Forelimb muscle (tissue), 1 donor: ENCODE results near the gene AKR1B15. TPM values are rescaled to one million over a fixed set of nuclear protein-coding genes. Genes with fewer than 3 reads are reported as not detected.

Source experiments
- DNase-seq: peaks from one replicate; pipeline ENCODE4 v3.0.0-alpha.2; 2013; ENCODE audit warnings: low read depth
- polyA plus RNA-seq: library from polyadenylated mRNA; unstranded; fragments of 120-200 nt; gene quantifications from one replicate; pipeline ENCODE4 v1.2.1, GENCODE V29; 2013; ENCODE audit not compliant: insufficient read length

AKR1B15 gene
- polyA plus RNA-seq, 1 donor, result 0.42 TPM

DNA sequence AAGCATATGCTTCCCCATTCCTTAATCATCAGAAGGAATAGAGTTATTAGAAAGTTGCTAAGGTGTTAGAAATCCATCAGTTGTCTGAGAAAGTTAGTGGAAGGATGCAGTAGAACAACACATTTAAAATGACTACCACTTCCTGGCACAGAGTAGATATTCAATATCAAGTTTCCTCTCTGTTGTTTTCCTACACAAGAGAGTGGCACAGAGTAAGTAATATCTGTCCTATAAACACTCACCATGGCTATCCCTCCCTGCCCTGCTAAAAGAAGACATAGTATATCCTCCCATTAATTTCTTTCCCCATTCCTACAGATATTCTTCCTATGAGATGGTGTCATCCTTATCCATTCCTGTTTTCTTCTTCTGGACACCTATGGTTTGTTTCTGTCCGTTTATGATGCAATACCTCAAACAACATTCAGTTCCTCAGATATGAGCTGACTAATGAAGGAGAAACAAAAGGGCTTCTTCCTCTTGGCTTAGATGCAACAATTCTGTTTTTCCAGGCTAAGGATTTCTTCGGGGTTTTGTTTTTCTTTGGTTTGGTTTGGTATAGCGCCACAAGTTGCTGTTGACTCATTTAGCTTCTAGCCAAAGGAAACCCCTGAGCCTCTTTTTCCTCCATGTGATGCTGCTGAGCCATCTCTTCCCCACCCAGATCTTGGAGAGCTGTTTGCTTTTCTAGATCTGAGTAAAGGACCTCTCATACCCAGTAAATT lies 64.9 kb downstream of the AKR1B15 start:
- DNase-seq, result no peak

DNA sequence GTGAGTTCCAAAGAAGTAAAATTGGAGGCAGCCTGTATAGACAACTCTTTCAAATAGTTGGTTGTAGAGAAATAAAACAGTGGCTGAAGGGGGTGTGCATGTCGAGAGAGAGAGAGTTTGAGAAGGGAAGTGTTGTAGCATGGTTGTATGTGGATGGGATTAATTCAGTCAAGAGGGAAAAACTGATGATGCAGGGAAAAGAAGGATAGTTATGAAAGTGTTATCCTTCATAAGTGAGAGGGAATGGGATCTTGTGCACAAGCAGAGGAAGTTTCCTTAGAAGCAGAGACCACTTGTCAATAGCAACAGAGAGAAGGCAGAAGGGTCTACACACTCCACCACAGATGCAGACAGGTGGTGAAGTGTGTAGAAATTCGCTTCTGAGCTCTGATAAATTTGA lies 67.7 kb downstream of the AKR1B15 start:
- no peak for DNase-seq

DNA sequence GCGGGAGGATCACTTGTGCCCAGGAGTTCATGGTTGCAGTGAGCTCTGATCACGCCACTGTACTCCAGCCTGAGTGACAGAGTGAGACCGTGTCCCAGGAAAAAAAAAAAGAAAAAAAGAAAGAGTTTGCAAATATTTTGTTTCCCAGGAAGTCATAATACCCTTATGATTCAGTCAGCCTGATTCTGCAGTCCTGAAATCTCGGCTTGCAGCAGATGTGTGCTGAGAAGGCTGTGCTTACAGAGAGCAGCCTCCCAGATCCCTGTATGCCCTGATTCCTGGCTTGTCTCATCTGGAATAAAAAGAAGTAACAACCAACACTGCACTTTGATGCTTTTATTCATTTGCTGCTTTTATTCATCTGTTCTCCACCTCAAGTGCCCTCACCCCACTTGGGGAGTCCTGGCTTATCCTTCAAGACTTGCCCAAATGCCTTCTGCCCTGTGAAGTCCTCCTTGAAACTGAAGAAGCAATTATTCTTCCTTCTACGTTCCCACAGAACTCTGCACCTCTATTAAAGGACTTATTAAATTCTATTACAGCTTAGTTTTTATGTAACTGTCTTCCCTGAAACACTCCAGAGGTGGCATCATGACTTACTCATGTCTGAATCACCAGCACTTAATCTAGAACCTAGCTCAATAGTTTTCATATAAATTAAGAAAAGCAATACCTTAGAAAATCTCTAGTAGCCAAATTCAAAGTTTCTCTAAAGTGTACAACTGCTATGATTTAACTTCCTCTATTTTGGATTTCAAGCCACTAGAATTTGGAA lies 70.0 kb downstream of the AKR1B15 start:
- DNase-seq, result no peak

DNA sequence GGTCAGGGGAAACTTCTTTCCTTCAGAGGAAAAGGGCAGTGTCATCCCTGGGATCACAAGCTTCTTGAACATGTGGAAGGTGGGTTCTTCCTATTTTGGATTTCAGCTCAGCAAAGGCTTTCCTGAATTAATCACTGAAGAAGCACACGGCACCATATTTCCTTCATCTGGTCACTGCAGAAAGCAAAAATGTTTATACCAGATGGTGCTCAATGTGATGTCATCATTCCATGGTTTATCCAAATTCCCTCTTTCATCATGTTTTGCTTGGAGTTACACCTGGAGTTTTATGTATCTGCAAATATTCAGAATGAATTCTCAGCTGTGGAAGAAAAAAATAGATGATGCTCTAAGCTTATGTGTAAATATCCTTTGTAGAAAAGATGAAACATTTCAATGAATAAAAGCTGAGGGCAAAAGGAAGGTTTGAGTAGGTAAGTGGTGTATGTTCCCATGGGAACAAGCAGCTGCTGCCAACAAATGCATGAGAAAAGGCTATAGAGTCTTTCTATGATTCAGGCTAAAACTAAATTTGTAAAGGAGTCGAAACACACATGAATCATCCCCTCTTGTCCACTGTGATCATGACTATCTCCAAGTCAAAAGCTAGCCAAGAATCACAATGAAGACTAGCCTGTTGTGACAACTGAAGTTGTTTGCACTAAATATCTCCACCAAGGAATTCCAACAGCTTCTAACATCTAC lies 70.9 kb downstream of the AKR1B15 start:
- DNase-seq, result no peak

DNA sequence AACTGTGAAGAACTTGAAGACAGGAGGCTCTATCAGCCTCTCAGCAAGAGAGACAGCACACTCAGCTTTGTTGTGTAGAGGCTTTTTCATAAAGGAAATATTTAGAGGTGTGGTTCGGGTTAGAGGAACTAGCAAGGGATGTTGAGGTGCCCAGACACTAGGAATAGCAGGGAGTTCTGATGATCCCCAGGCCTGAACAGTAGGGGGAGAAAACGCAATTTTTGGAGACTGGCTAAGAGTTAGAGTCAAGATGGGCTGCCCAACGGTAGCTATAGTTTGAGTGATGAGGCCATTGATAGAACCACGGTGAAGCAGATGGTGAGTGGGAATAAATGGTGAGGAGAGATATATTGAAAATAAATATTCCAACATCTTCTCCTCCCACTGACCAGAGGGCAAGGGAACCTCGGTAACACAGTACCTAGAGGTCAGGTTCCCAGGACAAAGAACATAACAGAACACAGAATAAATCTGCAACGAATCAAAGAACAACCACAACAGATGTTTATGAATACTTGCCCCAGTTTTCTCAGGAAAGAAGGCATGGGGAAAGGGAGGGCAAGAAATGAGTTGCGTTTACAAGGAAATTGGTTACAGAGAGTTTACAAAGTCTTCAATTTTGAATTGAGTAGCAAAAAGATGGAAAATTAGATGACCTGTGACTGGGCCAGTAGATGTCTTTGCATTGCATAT lies 73.5 kb downstream of the AKR1B15 start:
- no peak for DNase-seq

DNA sequence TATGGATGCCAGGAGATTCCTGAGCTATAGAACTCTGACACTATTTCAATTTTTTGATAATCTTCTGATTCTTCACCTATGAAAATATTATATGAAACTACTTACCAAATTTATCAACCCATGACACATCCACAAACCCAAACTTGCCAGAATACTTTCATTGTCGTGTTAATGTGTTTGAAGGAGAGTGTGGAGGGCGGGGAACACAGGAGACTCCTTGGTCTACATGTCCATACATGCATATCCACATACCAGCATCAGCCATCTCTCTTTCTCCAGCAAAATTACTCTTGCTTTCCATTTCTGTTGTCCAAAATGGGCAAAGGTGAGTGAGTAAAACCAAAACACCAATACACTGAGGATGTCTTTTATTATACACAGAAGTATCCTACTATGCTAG lies 74.3 kb downstream of the AKR1B15 start:
- no peak for DNase-seq

DNA sequence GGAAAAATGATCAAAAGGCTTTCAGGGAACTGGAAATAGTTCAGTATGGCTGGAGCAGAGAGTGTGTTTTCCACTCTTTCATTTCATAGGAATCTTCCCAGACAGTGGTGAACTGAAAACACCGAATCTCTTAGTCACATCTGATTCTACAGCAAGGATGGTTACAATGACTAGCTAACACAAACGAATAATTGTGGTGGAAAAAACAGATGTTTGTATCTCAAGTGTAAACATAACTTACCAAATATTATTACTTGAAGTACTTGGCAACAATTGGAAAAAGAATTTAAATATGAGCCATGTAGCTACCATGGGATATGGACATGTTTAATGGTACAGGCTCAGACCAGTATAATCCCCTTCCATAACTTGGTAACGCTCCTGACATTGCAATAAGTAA lies 76.6 kb downstream of the AKR1B15 start:
- no peak for DNase-seq

DNA sequence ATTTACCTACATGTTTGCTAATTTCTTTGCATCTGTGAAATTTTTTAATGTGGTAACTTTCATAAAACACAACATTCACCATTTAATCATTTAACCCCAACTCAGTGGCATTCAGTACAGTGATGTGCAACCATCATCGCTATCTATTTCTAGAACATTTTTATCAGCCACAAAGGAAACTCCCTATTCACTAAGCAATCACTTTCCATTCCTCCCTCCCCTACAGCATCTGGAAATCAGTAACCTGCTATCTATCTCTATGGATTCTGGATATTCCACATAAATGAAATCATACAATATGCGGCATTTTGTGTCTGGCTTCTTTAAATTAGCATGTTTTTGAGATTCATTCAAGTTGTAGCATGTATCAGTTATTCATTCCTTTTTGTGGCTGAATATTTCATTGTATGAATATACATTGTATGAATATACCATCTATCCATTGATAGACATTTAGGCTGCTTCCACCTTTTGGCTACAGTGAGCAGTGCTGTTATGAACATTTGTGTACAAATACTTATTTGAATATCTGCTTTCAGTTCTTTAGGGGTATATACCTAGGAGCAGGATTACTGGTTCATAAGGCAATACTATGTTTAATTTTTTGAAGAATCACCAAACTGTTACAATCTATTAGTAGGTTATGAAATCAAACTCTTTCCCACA lies 78.3 kb downstream of the AKR1B15 start:
- DNase-seq, result no peak

DNA sequence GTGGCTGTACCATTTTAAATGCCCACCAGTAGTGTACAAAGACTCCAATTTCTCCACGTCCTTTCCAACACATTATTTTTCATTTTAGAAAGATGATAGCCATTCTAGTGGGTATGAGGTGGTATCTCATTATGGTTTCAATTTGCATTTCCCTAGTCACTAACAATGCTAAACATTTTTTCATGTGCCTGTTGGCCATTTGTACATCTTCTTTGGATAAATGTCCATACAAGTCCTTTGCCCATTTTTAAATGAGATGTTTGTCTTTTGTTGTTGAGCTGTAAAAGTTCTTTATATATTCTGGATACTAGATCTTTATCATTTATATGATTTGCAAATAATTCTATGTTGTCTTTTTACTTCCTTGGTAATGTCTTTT lies 78.9 kb downstream of the AKR1B15 start:
- no peak for DNase-seq

DNA sequence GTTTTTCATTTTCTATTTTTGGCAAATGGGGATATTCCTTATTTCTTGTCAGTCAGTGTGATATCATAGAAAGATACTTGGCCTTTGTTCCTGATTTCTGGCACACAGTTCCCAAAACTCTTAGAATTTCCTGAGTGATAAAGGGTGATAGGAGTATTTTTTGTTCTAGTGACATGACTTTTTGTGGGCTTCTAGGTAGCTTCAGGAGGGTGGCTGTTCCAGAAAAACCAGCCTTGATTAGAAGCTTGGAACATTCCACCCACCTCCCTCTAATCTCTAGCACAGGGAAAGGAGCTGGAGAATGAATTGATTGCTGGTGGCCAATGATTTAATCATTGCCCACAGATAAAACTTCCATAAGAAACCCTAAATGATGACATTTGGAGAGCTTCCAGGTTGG lies 80.5 kb downstream of the AKR1B15 start:
- DNase-seq, result no peak

Other genes starting within 250 kb of the AKR1B15 start
- 9.1 TPM for gene SLC35B4, start 232.2 kb upstream of the AKR1B15 start, polyA plus RNA-seq
- 103 TPM for gene AKR1B1, start 90.0 kb upstream of the AKR1B15 start, polyA plus RNA-seq
- 0.37 TPM for gene AKR1B10, start 21.5 kb upstream of the AKR1B15 start, polyA plus RNA-seq
- 20.9 TPM for gene BPGM, start 97.7 kb downstream of the AKR1B15 start, polyA plus RNA-seq
- 98.8 TPM for gene CALD1, start 230.5 kb downstream of the AKR1B15 start, polyA plus RNA-seq